K562 (cell line): Measurements from ENCODE around the gene MTA2. TPM values are rescaled to one million over a fixed set of nuclear protein-coding genes. Genes with fewer than 3 reads are reported as not detected.

Source experiments
- ATAC-seq: fragments of 200-7000 bp; cut with Tn5 transposase; 3 replicates; pipeline ENCODE4 v1.9.1; 2020; ENCODE audit warnings: moderate library complexity
- BruUV-seq: library from RNA; stranded (reverse); fragments of 400-500 nt; replicated peaks from 2 replicates; lab custom pipeline; 2021; lab: Mats Ljungman, UMichigan
- CTCF ChIA-PET: fragments of 300-600 bp; formaldehyde crosslinking; extraction: SDS; loops from one replicate; lab custom pipeline; 2021; ENCODE audit warnings: low intra/inter-chr PET ratio; lab: Yijun Ruan, JAX
- POLR2A ChIA-PET: fragments of 300-600, 350-650 bp; sonication (Branson Sonifier 250); formaldehyde crosslinking; extraction: SDS; loops from one replicate; lab custom pipeline; 2021; ENCODE audit warnings: antibody characterized with exemption, inconsistent platforms; lab: Yijun Ruan, JAX
- DNase-seq, 4 experiments: peaks; one replicate each; pipeline versions ENCODE4 v3.0.0 to v3.0.0-alpha.2; 2011 to 2018; ENCODE audit warnings: low spot score in 3 of 4, mixed read lengths in 3 of 4; ENCODE audit errors: extremely low read depth in 1 of 4
- FAIRE-seq: peaks from 2 replicates; lab custom pipeline; 2011; peaks lifted over from hg19 to GRCh38; lab: Jason Lieb, UNC
- H2AFZ ChIP-seq: 2 replicates; pipeline ENCODE4 v1.6.0; 2011; ENCODE audit warnings: low read depth, low read length, control low read depth, inconsistent platforms
- H3K27ac ChIP-seq: fragments of 200-600 bp; 3 replicates; pipeline ENCODE4 v1.8.0; 2011; ENCODE audit warnings: low read depth, mild to moderate bottlenecking, control low read depth, inconsistent platforms, low read length, moderate library complexity, mixed read lengths; ENCODE audit errors: extremely low read depth
- H3K27me3 ChIP-seq, 2 experiments: fragments of 300-600 bp in 1 of 2; 2 replicates in 1 of 2; 3 replicates in 1 of 2; pipeline versions ENCODE4 v1.6.0 to v1.8.0; 2011; ENCODE audit warnings: inconsistent platforms in 2 of 2, low read length in 2 of 2, mild to moderate bottlenecking in 1 of 2, mixed read lengths in 1 of 2, moderate library complexity in 1 of 2; ENCODE audit not compliant: control insufficient read depth in 2 of 2, insufficient read depth in 2 of 2
- H3K36me3 ChIP-seq: fragments of 300-600 bp; 3 replicates; pipeline ENCODE4 v1.8.0; 2011; ENCODE audit warnings: mild to moderate bottlenecking, low read length, inconsistent platforms; ENCODE audit not compliant: control insufficient read depth, insufficient read depth
- H3K4me1 ChIP-seq, 2 experiments: fragments of 200-600 bp in 1 of 2; replicated peaks in 1 of 2; 2 replicates in 1 of 2; 3 replicates in 1 of 2; pipeline versions ENCODE4 v1.5.1 to v1.8.0; 2011; ENCODE audit warnings: inconsistent platforms in 2 of 2, low read length in 2 of 2, mild to moderate bottlenecking in 1 of 2, mixed read lengths in 1 of 2, moderate library complexity in 1 of 2; ENCODE audit not compliant: control insufficient read depth in 2 of 2, insufficient read depth in 2 of 2
- H3K4me2 ChIP-seq: 2 replicates; pipeline ENCODE4 v1.6.1; 2011; ENCODE audit warnings: low read length, control low read depth, inconsistent platforms, mixed read lengths; ENCODE audit not compliant: insufficient read depth
- H3K4me3 ChIP-seq: fragments of 200-600 bp; sonication (generic), shearing (Covaris generic); 2 replicates; pipeline ENCODE4 v1.5.1; 2016; ENCODE audit warnings: control low read depth, inconsistent platforms
- H3K79me2 ChIP-seq: fragments of 200-600 bp; 3 replicates; pipeline ENCODE4 v1.8.0; 2011; ENCODE audit warnings: low read length, inconsistent platforms; ENCODE audit not compliant: control insufficient read depth, insufficient read depth
- H3K9ac ChIP-seq, 2 experiments: 2 replicates each; pipeline versions ENCODE4 v1.6.0 to v1.6.1; 2011; ENCODE audit warnings: low read depth in 2 of 2, low read length in 2 of 2, control low read depth in 1 of 2, inconsistent platforms in 1 of 2, mild to moderate bottlenecking in 1 of 2, mixed read lengths in 1 of 2; ENCODE audit not compliant: insufficient read depth in 1 of 2
- H3K9me1 ChIP-seq: one replicate; pipeline ENCODE4 v1.6.0; 2011; ENCODE audit warnings: inconsistent platforms, mild to moderate bottlenecking, low read length, moderate library complexity; ENCODE audit not compliant: control insufficient read depth, insufficient read depth
- H3K9me3 ChIP-seq: replicated peaks from 2 replicates; pipeline ENCODE4 v1.5.1; 2011; ENCODE audit warnings: low read depth, low read length, inconsistent platforms; ENCODE audit not compliant: control insufficient read depth, insufficient read depth
- H4K20me1 ChIP-seq: replicated peaks from 2 replicates; pipeline ENCODE4 v1.6.1; 2011; ENCODE audit warnings: low read length, inconsistent platforms, mixed read lengths; ENCODE audit not compliant: control insufficient read depth, insufficient read depth
- CBFA2T2 ChIP-seq: fragments of 450-650 bp; conservative IDR thresholded peaks from 2 replicates; pipeline ENCODE4 v1.6.1; 2017; ENCODE audit warnings: mild to moderate bottlenecking
- ELF1 ChIP-seq: fragments of 200-800 bp; sonication (Bioruptor generic); IDR thresholded peaks from 2 replicates; pipeline ENCODE4 v1.6.1; 2016; ENCODE audit warnings: missing genetic modification characterization, missing compliant biosample characterization
- JUN ChIP-seq, 2 experiments: sonication (generic) in 1 of 2; formaldehyde crosslinking in 1 of 2; IDR thresholded peaks; 2 replicates each; pipeline versions ENCODE4 v1.6.1 to v1.8.0; 2012 to 2022; ENCODE audit warnings: borderline replicate concordance in 2 of 2, mild to moderate bottlenecking in 2 of 2, improper control_type of control experiment in 1 of 2, low read depth in 1 of 2, low read length in 1 of 2, missing genetic modification reagents in 1 of 2
- KDM5B ChIP-seq: fragments of 200-600 bp; sonication (generic); IDR thresholded peaks from 2 replicates; pipeline ENCODE4 v1.6.1; 2012; ENCODE audit warnings: low read depth, mild to moderate bottlenecking, moderate library complexity, low read length, control low read depth, inconsistent platforms; ENCODE audit not compliant: insufficient replicate concordance
- LCOR ChIP-seq: sonication (generic); formaldehyde crosslinking; IDR thresholded peaks from 2 replicates; pipeline ENCODE4 v1.8.0; 2022; ENCODE audit warnings: mild to moderate bottlenecking, missing genetic modification reagents
- NRF1 ChIP-seq, 2 experiments: fragments of 450-650 bp; IDR thresholded peaks in 1 of 2; conservative IDR thresholded peaks in 1 of 2; 2 replicates each; pipeline ENCODE4 v1.6.1; 2014; ENCODE audit warnings: mild to moderate bottlenecking in 2 of 2
- SIN3A ChIP-seq, 2 experiments: fragments of 150-350 bp in 1 of 2; IDR thresholded peaks; 2 replicates each; pipeline ENCODE4 v1.6.1; 2011 to 2016; ENCODE audit warnings: borderline replicate concordance in 2 of 2, low read depth in 2 of 2, low read length in 2 of 2, mild to moderate bottlenecking in 2 of 2, moderate library complexity in 2 of 2; ENCODE audit not compliant: control insufficient read depth in 1 of 2
- VEZF1 ChIP-seq: fragments of 200-800 bp; sonication (Bioruptor generic); IDR thresholded peaks from 2 replicates; pipeline ENCODE4 v1.6.1; 2017; ENCODE audit warnings: missing genetic modification characterization, missing compliant biosample characterization
- ZC3H4 ChIP-seq: sonication (generic); formaldehyde crosslinking; IDR thresholded peaks from 2 replicates; pipeline ENCODE4 v1.9.0; 2021; ENCODE audit warnings: missing genetic modification reagents, borderline replicate concordance
- ZNF384 ChIP-seq: IDR thresholded peaks from 2 replicates; pipeline ENCODE4 v1.6.1; 2012; ENCODE audit warnings: low read depth, low read length, improper control_type of control experiment
- ZNF431 ChIP-seq: sonication (generic); formaldehyde crosslinking; IDR thresholded peaks from 2 replicates; pipeline ENCODE4 v1.8.0; 2022; ENCODE audit warnings: mild to moderate bottlenecking, missing genetic modification reagents
- WGBS: fragments of 100-300 bp; shearing (Covaris generic); methylation state at CpG from one replicate; pipeline ENCODE4 v1.1.6; 2016; ENCODE audit warnings: low coverage, mixed read lengths; ENCODE audit not compliant: insufficient coverage; ENCODE audit errors: missing lambda C conversion rate; 5-methylcytosine and 5-hydroxymethylcytosine counted together
- in situ Hi-C: fragments of 300-500 bp; cut with MboI; formaldehyde crosslinking; loops from 4 replicates; pipeline ENCODE4 v1.15.0; 2018; ENCODE audit warnings: inconsistent platforms, mixed read lengths
- intact Hi-C: fragments of 100-400 bp; cut with micrococcal nuclease; formaldehyde crosslinking; loops from 2 replicates; pipeline ENCODE4 v1.14.2; 2022
- polyA plus RNA-seq, 8 experiments: library from polyadenylated mRNA; depleted of rRNA in 4 of 8; stranded (reverse) in 5 of 8; unstranded in 3 of 8; fragments of >200 nt; fragmentation: Nextera tagmentation in 2 of 8; fragmentation: Illumina TruSeq in 1 of 8; extraction: Ambion mirVana in 2 of 8; extraction: Trizol in 1 of 8; gene quantifications; 2 replicates each; pipeline versions ENCODE4 v1.2.1 to v1.2.3, GENCODE V29; 2011 to 2014; ENCODE audit warnings: inconsistent platforms in 1 of 8, missing spikeins in 1 of 8
- total RNA-seq, 7 experiments: library from RNA; depleted of rRNA in 6 of 7; stranded (reverse); fragments of >200 nt in 6 of 7; fragmentation: Illumina TruSeq in 2 of 7; extraction: Trizol in 2 of 7; gene quantifications; 2 replicates each; pipeline versions ENCODE4 v1.2.1 to v1.2.3, GENCODE V29; 2011 to 2021; ENCODE audit warnings: low replicate concordance in 1 of 7
- TF ChIP-seq, protein P1 (sequence below): conservative IDR thresholded peaks from 2 replicates; pipeline ENCODE4 v1.6.1; 2011; ENCODE audit warnings: low read depth, mild to moderate bottlenecking, low read length; ENCODE audit not compliant: control insufficient read depth
- TF ChIP-seq, protein P2 (sequence below), 2 experiments: IDR thresholded peaks; 2 replicates each; pipeline ENCODE4 v1.6.1; 2012; ENCODE audit warnings: improper control_type of control experiment in 2 of 2, low read depth in 2 of 2, low read length in 2 of 2, borderline replicate concordance in 1 of 2

The MTA2 gene
- total and polyA plus RNA-seq, 9 of the 15 experiments (the other 6 are each of a cell fraction or from before 2014, with no cell fraction given), result 6.2 to 220 (median 172) TPM

DNA sequence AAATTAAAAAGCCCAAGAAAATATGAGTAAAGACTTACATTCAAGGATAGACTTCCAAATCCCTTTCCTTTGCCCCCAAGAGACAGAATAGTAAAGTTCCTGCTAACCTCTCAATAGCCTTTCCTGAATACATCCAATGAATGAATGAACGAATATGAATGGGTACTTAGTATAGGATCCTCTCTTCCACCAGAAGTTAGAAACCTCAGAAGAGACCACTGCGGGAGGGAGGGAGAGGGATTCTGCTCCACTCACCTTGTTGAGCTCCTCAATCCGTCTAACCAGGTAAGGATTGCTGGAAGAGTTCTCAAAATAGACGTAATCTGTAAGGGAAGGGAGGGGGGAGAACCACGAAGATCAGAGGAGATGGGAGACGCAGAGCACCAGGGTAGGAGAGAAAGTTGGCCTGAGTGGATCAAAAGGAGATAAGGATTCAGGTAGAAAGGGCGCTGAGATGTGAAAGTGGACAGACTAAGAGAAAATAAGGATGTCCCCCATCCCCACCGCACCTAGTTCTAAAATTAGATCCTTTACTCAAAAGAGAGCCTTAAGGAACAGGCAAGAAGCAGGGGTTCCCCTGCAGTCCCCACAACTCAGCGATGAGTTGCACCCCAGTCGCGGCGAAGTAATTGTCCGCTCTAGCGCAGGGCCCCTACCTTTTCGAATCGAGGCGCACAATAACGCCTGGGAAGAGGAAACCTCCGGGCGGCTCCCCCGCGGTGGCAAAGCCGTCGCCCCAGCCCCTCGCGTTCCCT lies 1.1 kb downstream of the MTA2 start:
- Histone ChIP-seq H3K9me3 (no peaks in the 10 kb centered on the region), H3K4me2 (peak overlapping the region; percentile 95), H3K27me3 (no peaks in the 10 kb centered on the region), H3K4me3 (peak overlapping the region; percentile 95), H3K4me1 (peaks cover 14 to 37% of the 10 kb centered on the region in 2 experiments; a peak in 4 of 5 replicates), H3K27ac (peak overlapping the region; percentile 97), H3K36me3 (peaks cover 72% of the 10 kb centered on the region), H3K9ac (peak overlapping the region; percentile 95 to 100), H3K79me2 (peaks cover 46% of the 10 kb centered on the region), H3K9me1 (no peaks in the 10 kb centered on the region), H2AFZ (peak overlapping the region; percentile 78; the same call in 1 of the 2 replicates), H4K20me1 (no peaks in the 10 kb centered on the region)
- WGBS, result under 1% methylated on average over 23 of the region's 26 CpGs
- intact Hi-C loops, result loop anchor here (5.0 kb wide), 1 partner anchor 72 kb away; the partner anchor contains the start of genes LBHD1 and UQCC3
- CTCF ChIA-PET, result no interaction called here
- no TSS peak for BruUV-seq
- DNase-seq (peak in 2 of 4 experiments; percentile 32 to 49), FAIRE-seq (peak; percentile 82), ATAC-seq (peak; percentile 2)
- POLR2A ChIA-PET, result interaction anchor here (0.6 to 2.7 kb wide), 11 partner anchors 9 to 240 kb away, joined by 3 to 45 read pairs (median 6); partner anchors contain the start of genes C11orf98, CSKMT, EEF1G and LBHD1
- in situ Hi-C loops, result no loop called here
- TF ChIP-seq, protein P1, sequence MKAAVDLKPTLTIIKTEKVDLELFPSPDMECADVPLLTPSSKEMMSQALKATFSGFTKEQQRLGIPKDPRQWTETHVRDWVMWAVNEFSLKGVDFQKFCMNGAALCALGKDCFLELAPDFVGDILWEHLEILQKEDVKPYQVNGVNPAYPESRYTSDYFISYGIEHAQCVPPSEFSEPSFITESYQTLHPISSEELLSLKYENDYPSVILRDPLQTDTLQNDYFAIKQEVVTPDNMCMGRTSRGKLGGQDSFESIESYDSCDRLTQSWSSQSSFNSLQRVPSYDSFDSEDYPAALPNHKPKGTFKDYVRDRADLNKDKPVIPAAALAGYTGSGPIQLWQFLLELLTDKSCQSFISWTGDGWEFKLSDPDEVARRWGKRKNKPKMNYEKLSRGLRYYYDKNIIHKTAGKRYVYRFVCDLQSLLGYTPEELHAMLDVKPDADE, result 0 out of 2 replicates have a peak, but pooled peaks have one; percentile 39
- no peak; the same call in 1 of the 2 replicates for TF ChIP-seq ZC3H4
- TF ChIP-seq SIN3A (IDR thresholded peaks at IDR 0.05; ENCODE audit: borderline replicate concordance in 2 of 2, control insufficient read depth in 1 of 2, low read depth in 2 of 2, low read length in 2 of 2), result peak in 1 of 2 experiments; percentile 21; a peak in 1 of 4 replicates
- 0 out of 2 replicates have a peak, but pooled peaks have one; percentile 3 for TF ChIP-seq ZNF431
- peak; percentile 35; the same call in 1 of the 2 replicates for TF ChIP-seq VEZF1 (CRISPR knock-in tag)
- TF ChIP-seq ZNF384, result no peak
- TF ChIP-seq ELF1 (tag), result peak; percentile 6; the same call in 1 of the 2 replicates
- 0 out of 4 replicates have a peak, but pooled peaks have one; percentile 21 to 26 for TF ChIP-seq NRF1 (conservative IDR thresholded peaks at IDR 0.05 in 1 of 2, IDR thresholded peaks at IDR 0.05 in 1 of 2)
- TF ChIP-seq KDM5B, result peak; percentile 61
- no peak for TF ChIP-seq CBFA2T2
- no peak for TF ChIP-seq JUN (IDR thresholded peaks at IDR 0.05; ENCODE audit: borderline replicate concordance, low read depth, low read length)
- 0 out of 2 replicates have a peak, but pooled peaks have one; percentile 48 for TF ChIP-seq JUN (CRISPR knock-in tag; IDR thresholded peaks at IDR 0.05; ENCODE audit: borderline replicate concordance)
- TF ChIP-seq, protein P2, sequence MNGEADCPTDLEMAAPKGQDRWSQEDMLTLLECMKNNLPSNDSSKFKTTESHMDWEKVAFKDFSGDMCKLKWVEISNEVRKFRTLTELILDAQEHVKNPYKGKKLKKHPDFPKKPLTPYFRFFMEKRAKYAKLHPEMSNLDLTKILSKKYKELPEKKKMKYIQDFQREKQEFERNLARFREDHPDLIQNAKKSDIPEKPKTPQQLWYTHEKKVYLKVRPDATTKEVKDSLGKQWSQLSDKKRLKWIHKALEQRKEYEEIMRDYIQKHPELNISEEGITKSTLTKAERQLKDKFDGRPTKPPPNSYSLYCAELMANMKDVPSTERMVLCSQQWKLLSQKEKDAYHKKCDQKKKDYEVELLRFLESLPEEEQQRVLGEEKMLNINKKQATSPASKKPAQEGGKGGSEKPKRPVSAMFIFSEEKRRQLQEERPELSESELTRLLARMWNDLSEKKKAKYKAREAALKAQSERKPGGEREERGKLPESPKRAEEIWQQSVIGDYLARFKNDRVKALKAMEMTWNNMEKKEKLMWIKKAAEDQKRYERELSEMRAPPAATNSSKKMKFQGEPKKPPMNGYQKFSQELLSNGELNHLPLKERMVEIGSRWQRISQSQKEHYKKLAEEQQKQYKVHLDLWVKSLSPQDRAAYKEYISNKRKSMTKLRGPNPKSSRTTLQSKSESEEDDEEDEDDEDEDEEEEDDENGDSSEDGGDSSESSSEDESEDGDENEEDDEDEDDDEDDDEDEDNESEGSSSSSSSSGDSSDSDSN (IDR thresholded peaks at IDR 0.05; ENCODE audit: borderline replicate concordance in 1 of 2, low read depth in 2 of 2, low read length in 2 of 2), result 0 out of 4 replicates have a peak, but pooled peaks of 1 of the 2 experiments have one; percentile 69
- 0 out of 2 replicates have a peak, but pooled peaks have one; percentile 9 for TF ChIP-seq LCOR
